Activated T-cell treated with anti-CD3 and anti-CD28 coated beads, Interleukin-2, amount 50 U/mL, for 24 hours (primary cell): Measurements from ENCODE around the gene HIPK3.
"Not testable (repeated sequence)": the region's sequence is repeated elsewhere in the genome, so short reads cannot be mapped to it uniquely, and the experiment has no call there.

ENCODE experiments used
- DNase-seq: peaks from one replicate; pipeline ENCODE4 v3.0.0-alpha.2; 2020
- H3K27ac Mint-ChIP-seq: 2 replicates; pipeline ENCODE4 v1.8.0; 2020; ENCODE audit warnings: mild to moderate bottlenecking, mixed read lengths
- H3K27me3 Mint-ChIP-seq: 2 replicates; pipeline ENCODE4 v1.8.0; 2020; ENCODE audit warnings: mixed read lengths
- H3K36me3 Mint-ChIP-seq: 2 replicates; pipeline ENCODE4 v1.8.0; 2020; ENCODE audit warnings: low read depth, mixed read lengths
- H3K4me1 Mint-ChIP-seq: 2 replicates; pipeline ENCODE4 v1.8.0; 2020; ENCODE audit warnings: low read depth, mixed read lengths
- H3K4me3 Mint-ChIP-seq: 2 replicates; pipeline ENCODE4 v1.8.0; 2020; ENCODE audit warnings: mild to moderate bottlenecking, moderate library complexity, mixed read lengths
- H3K9me3 Mint-ChIP-seq: 2 replicates; pipeline ENCODE4 v1.8.0; 2020; ENCODE audit warnings: mixed read lengths

Gene HIPK3

DNA sequence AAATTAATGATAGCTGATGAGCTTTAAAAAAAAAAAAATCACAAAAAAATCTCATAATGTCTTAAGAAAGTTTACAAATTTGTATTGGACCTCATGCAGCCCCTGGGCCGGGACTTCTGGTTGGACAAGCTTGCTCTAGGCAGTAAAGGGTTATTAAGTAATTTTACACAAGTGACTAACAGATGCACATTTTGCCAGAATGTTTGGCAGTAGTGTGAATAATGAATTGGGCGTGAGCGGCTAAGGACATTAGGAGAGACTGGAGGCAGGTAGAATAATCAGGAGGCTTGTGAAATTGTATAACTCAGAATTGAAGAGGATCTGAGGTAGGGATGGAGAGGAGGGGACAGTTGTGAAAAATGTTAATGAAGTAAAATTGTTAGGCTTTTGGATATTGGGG lies 77.4 kb downstream of the HIPK3 start:
- Mint-ChIP-seq H3K9me3 (no peaks in the 10 kb centered on the region), H3K4me3 (no peak overlapping the region), H3K27ac (no peak overlapping the region)

DNA sequence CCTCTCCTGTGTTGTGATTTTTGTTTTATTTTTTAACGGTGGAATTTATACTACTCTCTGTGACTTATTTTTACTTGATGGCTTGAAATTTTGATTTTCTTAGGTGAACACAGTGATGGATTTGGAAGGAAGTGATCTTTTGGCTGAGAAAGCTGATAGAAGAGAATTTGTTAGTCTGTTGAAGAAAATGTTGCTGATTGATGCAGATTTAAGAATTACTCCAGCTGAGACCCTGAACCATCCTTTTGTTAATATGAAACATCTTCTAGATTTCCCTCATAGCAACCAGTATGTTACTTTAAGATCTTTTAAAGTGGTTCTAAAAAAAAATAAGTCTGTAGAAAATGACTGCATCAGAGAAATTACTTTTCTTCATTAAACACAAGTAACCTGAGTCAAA lies 82.1 kb downstream of the HIPK3 start:
- Mint-ChIP-seq H3K27ac (no peak overlapping the region), H3K4me1 (peaks cover 1% of the 10 kb centered on the region), H3K4me3 (no peak overlapping the region), H3K9me3 (no peaks in the 10 kb centered on the region), H3K36me3 (peaks cover 49% of the 10 kb centered on the region), H3K27me3 (no peaks in the 10 kb centered on the region)
- DNase-seq: no peak

More for the DNA sequence above, 77.4 kb downstream of the HIPK3 start:
- Mint-ChIP-seq H3K27me3 (no peaks in the 10 kb centered on the region), H3K4me1 (peaks cover 5% of the 10 kb centered on the region), H3K36me3 (peaks cover 29% of the 10 kb centered on the region)
- no peak for DNase-seq

DNA sequence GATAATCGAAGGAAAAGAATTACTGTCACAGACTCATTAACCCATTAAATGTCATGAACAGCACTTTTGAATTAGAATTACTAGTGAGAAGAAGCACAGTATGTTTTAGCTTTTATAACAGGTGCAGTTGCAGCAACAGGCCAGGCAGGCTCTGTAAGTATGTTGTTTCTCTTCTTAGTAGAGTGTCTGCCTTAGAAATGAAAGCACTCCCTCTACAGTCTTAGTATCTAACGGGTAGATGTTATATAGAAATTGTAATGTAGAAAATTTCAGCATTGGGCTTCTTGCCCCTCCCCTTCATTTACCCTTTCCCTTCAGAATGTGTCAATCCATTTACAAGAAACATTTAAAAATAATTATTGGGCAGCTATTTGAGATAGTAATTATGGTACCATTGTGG lies 87.4 kb downstream of the HIPK3 start:
- DNase-seq: no peak
- H3K4me1 Mint-ChIP-seq: peaks cover 1% of the 10 kb centered on the region
- H3K36me3 Mint-ChIP-seq: peaks cover 82% of the 10 kb centered on the region
- H3K4me3 Mint-ChIP-seq: no peak overlapping the region
- H3K27me3 Mint-ChIP-seq: no peaks in the 10 kb centered on the region
- no peaks in the 10 kb centered on the region for H3K9me3 Mint-ChIP-seq
- H3K27ac Mint-ChIP-seq: no peak overlapping the region

DNA sequence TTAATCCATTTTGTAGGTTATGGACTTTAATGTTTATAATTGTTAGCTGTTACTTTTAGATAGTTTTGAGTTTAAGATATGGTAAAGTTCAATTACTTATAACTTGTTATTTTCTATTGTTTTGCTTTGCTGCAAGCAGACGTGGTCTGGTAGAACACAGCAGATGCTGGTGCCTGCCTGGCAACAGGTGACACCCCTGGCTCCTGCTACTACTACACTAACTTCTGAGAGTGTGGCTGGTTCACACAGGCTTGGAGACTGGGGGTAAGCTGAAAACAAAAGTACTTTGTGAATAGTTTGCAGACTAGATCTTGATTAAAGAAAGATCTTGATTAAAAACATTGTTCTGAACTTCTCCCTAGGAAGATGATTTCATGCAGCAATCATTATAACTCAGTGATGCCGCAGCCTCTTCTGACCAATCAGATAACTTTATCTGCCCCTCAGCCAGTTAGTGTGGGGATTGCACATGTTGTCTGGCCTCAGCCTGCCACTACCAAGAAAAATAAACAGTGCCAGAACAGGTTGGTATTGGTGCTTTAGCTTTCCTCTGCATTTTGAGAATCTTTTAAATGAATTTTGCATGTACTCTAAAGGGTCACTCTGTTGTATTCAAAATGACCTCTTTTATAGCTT lies 90.4 kb downstream of the HIPK3 start:
- Mint-ChIP-seq H3K4me1 (no peaks in the 10 kb centered on the region), H3K9me3 (no peaks in the 10 kb centered on the region), H3K27me3 (no peaks in the 10 kb centered on the region), H3K4me3 (no peak overlapping the region), H3K27ac (no peak overlapping the region), H3K36me3 (peaks cover 86% of the 10 kb centered on the region)
- no peak for DNase-seq

DNA sequence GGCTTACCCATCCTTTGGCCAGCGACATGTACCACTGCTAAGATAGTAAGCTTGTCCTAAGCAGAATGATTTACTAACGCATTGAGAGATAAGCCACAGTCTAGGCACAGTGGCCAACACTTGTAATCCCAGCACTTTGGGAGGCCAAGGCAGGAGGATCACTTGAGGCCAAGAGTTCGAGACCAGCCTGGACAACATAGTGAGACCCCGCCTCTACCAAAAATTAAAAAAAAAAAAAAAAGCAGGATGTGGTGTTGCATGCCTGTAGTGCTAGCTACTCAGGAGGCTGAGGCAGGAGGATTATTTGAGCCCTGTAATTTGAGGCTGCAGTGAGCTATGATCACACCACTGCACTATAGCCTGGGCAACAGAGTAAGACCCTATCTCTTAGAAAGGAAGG lies 93.1 kb downstream of the HIPK3 start:
- Mint-ChIP-seq H3K4me1 (no peaks in the 10 kb centered on the region), H3K27ac (no peak overlapping the region), H3K36me3 (peaks cover 88% of the 10 kb centered on the region), H3K27me3 (no peaks in the 10 kb centered on the region), H3K9me3 (no peaks in the 10 kb centered on the region), H3K4me3 (no peak overlapping the region)
- DNase-seq: no peak

DNA sequence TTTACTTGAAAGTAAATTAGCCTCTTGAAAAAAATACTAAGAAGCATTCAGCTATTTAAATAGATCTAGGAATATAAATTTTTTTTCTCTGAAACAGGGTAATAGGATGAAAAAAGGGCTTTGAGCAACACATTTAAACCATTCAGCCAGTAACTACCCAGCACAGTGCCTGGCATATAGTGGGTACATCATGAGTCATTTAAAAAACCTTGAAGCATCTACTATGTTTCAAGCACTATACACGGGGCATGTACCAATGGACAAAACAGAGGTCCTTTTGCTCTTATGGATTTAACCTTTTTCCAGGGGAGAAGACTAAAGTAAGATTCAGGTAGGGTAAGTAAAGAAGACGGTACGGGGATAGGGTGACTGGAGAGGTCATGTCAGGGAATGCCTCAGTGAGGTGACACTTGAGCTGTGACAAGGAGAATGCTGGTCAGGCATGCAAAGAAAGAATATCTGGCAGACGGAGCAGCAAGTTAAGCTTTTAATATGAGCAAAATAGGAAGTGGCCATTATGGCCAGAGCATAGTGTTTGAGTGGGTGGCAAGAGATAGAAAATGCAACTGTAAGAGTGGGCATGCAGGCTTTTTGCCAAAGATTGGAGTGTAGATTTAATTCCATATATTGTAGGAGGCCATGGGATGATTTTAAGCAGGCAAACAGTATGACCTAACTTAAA lies 101.1 kb downstream of the HIPK3 start:
- H3K27ac Mint-ChIP-seq: no peak overlapping the region
- peaks cover 5% of the 10 kb centered on the region for H3K27me3 Mint-ChIP-seq
- no peak for DNase-seq

DNA sequence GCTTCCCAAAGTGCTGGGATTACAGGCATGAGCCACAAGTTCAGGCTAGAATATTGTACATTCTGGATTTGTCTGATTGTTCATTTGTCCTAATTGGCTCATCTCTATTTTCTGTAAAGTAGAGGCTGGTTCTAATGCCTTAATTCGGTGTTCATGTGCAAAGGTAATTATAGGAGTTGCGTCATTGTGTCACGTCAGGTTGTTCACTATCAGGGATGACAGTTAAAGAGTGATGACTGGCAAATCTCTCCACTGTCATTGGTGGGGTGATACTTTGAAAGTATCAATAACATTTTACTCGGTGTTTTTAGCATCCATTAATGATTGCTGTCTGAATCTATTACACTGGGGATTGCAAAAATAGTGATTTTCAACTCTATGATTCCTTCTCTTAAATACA lies 103.5 kb downstream of the HIPK3 start:
- Mint-ChIP-seq H3K36me3 (no peaks in the 10 kb centered on the region), H3K4me1 (peaks cover 2% of the 10 kb centered on the region), H3K4me3 (no peak overlapping the region), H3K27ac (no peak overlapping the region), H3K27me3 (peaks cover 10% of the 10 kb centered on the region), H3K9me3 (no peaks in the 10 kb centered on the region)
- DNase-seq: no peak

More for the DNA sequence above, 101.1 kb downstream of the HIPK3 start:
- Mint-ChIP-seq H3K4me1 (peaks cover 2% of the 10 kb centered on the region), H3K36me3 (peaks cover 16% of the 10 kb centered on the region), H3K9me3 (no peaks in the 10 kb centered on the region), H3K4me3 (no peak overlapping the region)

DNA sequence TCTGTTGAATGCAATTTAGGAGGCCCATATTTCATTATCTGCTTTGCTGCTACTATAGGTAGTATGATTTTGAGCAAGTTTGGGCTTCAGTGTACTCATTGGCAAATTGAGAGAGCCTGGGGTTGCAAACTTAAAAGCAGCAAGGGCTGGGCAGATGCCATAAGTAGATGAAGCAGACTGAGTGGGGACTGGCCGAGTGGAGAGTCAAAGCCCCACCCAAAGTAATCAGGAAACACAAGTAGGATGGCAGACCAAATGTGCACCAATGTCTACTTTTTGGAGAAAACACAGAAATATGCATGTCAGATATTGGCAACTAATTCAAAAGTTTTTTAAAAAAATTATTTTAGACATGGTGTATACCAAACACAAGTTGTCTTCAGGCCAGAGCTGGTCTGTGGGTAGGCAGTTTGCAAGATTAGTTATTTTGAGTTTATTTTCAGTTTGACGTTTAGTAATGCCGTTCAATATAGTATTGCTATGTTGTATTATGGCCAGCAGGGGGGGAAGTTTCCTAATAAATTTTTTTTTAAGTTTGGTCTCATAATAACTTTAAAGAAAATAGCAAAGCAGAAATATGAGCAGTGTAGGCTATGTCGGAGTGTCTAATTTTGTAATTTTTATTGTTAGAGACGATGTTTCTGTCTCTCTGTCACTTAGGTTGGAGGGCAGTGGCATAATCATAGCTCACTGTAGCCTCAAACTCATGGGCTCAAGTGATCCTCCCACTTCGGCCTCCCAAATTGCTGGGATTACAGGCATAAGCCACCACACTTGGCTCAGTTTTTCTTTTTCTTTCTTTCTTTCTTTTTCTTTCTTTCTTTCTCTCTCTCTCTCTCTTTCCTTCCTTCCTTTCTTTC lies 105.1 kb downstream of the HIPK3 start:
- no peak for DNase-seq
- Mint-ChIP-seq H3K9me3 (no peaks in the 10 kb centered on the region), H3K27me3 (peaks cover 11% of the 10 kb centered on the region), H3K4me3 (no peak overlapping the region), H3K4me1 (peaks cover 2% of the 10 kb centered on the region), H3K27ac (no peak overlapping the region), H3K36me3 (no peaks in the 10 kb centered on the region)

DNA sequence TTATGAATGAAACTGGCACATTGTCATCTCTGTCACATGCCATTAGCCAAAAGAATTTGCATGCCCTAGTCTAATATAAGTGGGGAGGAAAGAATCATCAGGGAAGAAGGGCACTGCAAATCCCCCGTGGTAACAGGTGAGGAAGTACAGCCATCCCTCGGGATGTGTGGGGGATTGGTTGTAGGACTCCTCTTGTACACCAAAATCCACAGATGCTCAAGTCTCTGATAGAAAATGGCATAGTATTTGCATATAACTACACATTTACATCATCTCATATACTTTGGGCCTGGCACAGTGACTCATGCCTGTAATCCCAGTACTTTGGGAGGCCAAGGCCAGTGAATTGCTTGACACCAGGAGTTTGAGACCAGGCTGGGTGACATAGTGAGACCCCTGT lies 109.7 kb downstream of the HIPK3 start:
- no peaks in the 10 kb centered on the region for H3K9me3 Mint-ChIP-seq
- no peak overlapping the region for H3K4me3 Mint-ChIP-seq
- peaks cover 2% of the 10 kb centered on the region for H3K4me1 Mint-ChIP-seq
- DNase-seq: no peak
- H3K27ac Mint-ChIP-seq: no peak overlapping the region
- peaks cover 7% of the 10 kb centered on the region for H3K27me3 Mint-ChIP-seq
- H3K36me3 Mint-ChIP-seq: no peaks in the 10 kb centered on the region

DNA sequence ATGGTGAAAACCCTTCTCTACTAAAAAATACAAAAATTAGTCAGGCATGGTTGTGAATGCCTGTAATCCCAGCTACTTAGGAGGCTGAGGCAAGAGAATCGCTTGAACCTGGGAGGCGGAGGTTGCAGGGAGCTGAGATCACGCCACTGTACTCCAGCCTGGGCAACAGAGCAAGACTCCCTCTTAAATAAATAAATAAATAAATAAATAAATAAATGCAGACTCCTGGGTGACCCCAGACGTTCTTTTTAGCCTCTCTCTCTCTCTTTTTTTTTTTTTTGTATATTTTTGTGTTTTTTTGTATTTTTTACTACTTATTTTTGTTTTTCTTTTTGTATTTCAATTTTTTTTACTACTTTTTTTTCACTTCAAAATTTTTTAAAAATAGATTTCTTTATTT lies 111.3 kb downstream of the HIPK3 start:
- not testable (repeated sequence) for H3K9me3 Mint-ChIP-seq, H3K4me1 Mint-ChIP-seq, H3K36me3 Mint-ChIP-seq, H3K27ac Mint-ChIP-seq, DNase-seq, H3K4me3 Mint-ChIP-seq
- peaks cover 13% of the 10 kb centered on the region for H3K27me3 Mint-ChIP-seq

DNA sequence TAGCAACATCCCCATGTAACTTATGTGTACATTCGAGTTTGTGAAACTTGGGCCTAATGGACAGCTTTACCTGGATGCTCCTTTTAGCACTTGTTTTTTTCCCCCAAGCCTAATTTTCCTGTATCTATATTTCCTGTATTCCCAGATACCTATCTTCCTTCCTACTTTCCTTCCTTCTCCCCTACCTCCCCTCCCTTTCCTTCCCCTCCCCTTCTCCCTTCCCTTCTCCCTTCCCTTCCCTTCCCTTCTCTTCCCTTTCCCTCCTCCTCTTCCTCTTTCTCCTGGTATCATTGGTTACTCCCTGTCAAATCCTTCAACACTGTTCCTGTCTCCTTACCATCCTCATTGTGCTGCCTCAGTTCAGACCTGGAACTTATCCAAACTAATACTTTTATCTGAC lies 111.8 kb downstream of the HIPK3 start:
- no peak overlapping the region for H3K4me3 Mint-ChIP-seq
- DNase-seq: no peak
- H3K9me3 Mint-ChIP-seq: no peaks in the 10 kb centered on the region
- no peak overlapping the region for H3K27ac Mint-ChIP-seq
- peaks cover 16% of the 10 kb centered on the region for H3K27me3 Mint-ChIP-seq
- H3K4me1 Mint-ChIP-seq: no peaks in the 10 kb centered on the region
- no peaks in the 10 kb centered on the region for H3K36me3 Mint-ChIP-seq

DNA sequence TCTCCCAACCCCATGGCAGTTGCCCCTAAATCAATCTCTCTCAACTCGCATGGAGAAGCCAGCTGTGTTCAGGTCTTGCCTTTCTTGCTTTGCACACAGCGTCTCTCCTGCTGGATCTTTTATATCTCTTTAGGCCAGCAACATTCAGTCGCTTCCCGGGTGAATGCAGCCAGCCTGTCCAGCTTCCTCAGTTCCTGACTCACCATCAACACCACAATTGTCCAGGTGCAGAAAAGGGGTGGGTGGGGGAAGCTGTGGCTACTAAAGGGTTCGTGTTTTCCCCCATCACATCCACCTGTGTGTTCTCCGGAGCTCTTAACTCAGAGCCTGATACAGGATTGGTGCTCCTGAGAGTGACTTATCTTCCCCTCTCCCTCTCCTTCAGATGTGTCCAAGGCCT lies 116.5 kb downstream of the HIPK3 start:
- Mint-ChIP-seq H3K4me1 (no peaks in the 10 kb centered on the region), H3K36me3 (no peaks in the 10 kb centered on the region), H3K27me3 (peaks cover 48% of the 10 kb centered on the region), H3K4me3 (no peak overlapping the region), H3K9me3 (no peaks in the 10 kb centered on the region), H3K27ac (no peak overlapping the region)
- DNase-seq: no peak

DNA sequence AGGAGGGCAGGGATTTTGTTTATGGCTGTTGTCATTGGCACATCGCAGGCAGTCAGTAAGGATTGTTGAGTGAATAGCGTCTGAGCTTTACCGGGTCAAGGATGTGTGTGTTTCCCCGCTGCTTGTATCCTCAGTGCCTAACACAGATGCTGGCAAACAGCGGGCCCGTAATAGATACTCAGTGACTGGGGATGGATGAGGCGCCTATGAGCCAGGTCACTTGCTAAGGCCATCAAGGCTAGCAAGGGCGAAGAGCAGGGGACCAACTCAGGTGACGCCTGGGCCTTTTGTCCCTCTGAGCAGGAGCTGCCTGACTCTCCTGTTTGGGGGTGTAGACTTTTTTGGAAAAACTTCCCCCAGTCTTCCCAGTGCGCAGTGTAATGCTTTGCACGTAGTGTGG lies 118.1 kb downstream of the HIPK3 start:
- no peak overlapping the region for H3K27ac Mint-ChIP-seq
- peak overlapping the region; percentile 54 for H3K4me3 Mint-ChIP-seq
- DNase-seq: no peak
- H3K9me3 Mint-ChIP-seq: no peaks in the 10 kb centered on the region
- no peaks in the 10 kb centered on the region for H3K4me1 Mint-ChIP-seq
- H3K27me3 Mint-ChIP-seq: peaks cover 52% of the 10 kb centered on the region
- H3K36me3 Mint-ChIP-seq: no peaks in the 10 kb centered on the region

DNA sequence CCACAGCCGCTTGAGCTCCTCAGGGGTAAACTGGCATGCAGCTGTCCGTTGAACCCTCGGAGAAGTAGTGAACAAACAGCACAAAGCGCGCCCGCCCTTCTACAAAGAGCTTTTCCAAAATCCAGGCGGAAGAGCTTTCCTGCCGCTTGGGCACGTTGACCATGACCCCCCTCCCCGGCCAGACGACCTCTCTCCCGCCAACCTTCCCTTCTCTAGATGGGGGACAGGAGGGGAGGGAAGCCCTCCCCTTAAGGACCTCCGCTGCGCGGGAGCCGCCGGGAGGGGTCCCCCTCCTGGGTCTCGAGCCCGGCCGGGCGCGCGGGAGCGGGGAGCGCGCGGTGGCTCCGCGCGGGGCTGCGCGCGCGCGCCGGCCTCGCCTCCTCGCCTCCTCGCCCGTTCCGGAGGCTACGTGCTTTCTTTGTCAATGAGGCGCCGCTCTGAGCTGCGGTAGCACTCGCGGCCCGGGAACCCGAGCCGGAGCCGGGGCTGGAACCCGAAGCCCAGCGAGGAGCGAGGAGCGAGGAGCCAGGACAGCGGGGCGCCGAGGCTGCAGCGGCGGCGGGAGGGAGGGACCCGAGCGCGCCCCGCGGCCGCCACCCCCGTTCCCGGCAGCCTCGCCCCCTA lies 118.6 kb downstream of the HIPK3 start, which contains the start of gene KIAA1549L:
KIAA1549L (plus strand) TSS at position 421 of the 624 bp plus-strand sequence.
- DNase-seq: no peak
- Mint-ChIP-seq H3K27me3 (peaks cover 52% of the 10 kb centered on the region), H3K27ac (no peak within 1 kb of the TSS), H3K4me3 (peak within 1 kb of the TSS; percentile 54), H3K36me3 (no peaks in the 10 kb centered on the region), H3K9me3 (no peaks in the 10 kb centered on the region), H3K4me1 (no peaks in the 10 kb centered on the region)
